Activated CD8-positive, alpha-beta memory T cell treated with anti-CD3 and anti-CD28 coated beads, Interleukin-2, amount 50 U/mL, for 1 hour (primary cell): Measurements from ENCODE around the gene BMP8A.
"Not testable (repeated sequence)": the region's sequence is repeated elsewhere in the genome, so short reads cannot be mapped to it uniquely, and the experiment has no call there.

Experiments used
- DNase-seq: peaks from one replicate; pipeline ENCODE4 v3.0.0-alpha.2; 2020; ENCODE audit errors: extremely low read depth

Gene BMP8A

DNA sequence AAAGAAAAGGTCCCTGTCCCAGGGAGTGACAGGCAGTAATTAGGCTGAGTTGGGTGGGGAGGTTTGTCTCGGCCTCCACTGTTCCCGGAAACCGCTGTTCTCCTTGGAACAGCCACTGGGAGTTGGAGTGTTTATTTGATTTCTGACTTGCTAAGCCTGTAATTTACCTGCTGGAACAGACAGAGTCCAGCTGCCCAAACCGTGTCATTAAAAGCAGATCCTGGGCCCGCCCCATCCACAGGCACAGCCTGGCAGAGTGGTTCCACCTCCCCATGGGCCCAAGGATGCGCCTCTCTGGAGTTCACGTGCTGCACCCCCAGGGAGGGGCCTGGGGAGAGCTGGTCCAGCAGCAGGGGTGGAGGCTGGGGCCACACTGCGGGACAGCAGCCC lies 35.7 kb downstream of the BMP8A start:
- DNase-seq = not testable (repeated sequence)

DNA sequence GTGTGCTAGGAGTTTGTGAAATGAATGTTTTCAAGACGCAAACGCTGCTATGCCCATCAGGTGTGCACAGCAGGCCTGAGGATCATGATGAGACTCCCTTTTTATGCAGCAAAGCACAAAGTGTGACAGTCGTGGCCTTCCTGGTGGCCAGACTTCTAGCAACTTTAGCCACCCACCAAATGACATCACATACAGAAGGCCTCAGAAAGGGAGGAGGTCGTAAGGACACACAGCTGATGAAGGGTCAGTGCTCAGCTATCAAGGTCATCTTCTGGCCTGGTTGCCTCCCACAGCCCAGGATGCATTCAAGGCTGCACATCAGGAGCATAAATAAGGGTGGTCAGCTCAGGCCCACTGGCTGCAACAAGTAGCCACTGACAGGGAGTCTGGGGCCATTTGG lies 36.6 kb downstream of the BMP8A start:
- DNase-seq = no peak

DNA sequence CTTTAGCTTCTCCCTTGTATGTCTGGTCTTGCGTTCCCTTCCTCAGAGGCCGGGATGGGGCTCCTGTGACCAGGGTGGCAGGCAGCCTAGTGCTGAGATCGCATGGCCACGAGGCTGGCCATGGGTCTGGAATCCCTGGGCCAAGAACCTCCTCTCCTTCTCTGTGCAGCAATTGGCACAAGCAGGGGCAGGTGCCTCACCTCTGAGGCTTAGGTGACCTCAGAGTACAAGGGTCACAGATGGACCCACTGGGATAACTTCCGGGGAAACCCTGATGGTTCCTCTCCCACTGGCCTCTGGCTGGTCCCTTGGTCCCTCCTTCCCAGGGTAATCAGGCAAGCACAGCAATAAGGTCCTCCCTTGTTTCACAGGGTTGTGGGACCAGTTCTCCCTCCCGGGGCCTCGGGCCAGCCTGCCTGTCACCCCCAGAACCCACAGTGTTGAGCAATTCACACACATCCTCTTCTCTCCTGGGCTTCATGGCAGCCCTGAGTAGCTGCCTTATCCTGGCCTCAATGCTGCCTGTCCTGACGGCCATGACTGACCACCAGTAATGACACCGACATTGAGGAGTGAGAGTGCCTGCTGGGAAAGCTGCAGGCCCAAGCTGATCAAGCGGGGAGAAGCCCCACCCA lies 38.6 kb downstream of the BMP8A start:
- no peak for DNase-seq

GRCh38 chr1:39531526-39531925 lies 40.1 kb downstream of the BMP8A start:
- no peak for DNase-seq

GRCh38 chr1:39533442-39533841 lies 42.0 kb downstream of the BMP8A start:
- DNase-seq = no peak

DNA sequence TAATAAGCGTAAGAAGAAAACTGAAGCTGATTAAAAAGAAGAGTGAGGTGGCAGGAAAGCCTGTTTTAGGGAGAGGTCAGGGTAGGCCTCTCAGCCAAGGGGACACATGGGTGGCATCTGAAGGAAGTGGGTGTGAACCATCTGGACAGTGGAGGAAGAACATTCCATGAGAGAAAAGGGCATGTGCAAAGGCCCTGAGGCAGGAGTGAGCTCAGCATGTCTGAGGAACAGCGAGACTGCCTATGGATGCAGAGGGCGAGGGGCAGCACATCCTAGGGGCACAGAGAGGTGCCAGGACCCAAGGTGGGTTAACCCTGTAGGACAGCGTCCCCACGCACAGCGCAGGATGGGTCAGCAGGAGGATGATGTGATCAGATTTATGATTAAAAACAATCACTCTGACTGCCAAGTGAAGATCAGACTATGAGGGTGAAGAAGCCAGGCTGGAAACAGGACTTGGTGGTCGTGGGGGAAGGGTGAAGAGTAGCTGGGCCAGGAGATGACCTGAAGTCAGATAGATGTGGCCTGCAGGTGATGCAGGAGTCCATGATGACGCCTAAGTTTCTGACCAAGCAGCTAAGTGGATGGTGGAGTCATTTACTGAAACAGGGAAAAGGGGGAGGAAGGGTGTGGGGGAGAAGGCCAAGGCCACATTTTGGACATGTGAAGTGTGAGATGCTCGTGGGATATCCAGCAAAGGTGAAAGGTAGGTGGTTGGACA lies 47.3 kb downstream of the BMP8A start:
- DNase-seq = no peak

DNA sequence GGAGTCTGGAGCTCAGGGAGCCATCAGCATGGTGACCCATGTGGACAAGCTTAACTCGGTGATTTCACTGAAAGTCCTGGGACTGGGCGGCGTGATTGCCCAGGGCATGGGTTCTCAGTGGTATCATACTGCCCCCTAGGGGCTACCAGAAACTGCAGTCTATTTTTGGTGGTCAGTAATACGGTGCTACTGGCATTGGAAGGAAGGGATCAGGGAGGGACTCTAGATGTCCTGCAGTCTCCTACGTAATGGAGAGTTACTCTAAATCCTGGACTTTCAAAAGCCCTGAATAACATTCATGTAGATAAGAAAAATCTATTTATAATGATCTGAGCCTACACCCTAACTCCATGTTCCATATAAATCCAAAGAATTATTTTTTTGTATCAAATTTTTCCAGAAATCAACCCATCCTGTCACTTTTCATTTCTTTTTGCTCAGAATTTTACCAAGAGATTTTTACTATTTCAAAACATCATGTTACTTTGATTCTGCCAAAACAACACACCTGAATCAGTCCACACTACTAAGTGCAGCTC lies 47.9 kb downstream of the BMP8A start:
- DNase-seq = no peak

DNA sequence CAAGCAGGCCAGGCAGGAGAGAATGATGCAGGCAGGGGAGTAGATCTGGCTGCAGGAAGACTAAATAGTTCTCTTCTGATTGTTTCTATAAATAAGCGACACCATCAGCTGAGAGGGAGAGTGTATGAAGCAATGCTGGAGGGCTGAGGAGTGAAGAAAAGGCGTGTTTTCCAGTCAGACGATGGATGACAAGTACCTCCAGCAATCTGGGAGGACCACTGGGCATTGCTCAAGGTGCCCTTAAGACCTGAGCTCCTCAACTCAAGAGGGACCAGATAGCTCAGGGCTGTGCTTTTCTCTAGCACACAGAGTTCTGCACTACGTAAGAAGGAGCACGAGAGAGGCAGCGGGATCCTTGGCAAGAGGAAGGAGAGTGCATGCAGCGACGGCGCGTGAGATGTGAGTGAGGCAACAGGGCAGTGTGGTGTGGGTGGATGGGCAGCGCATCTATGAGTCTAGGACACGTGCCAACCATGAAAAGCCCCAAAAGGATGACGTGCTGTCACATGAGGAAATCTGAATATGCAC lies 49.1 kb downstream of the BMP8A start:
- no peak for DNase-seq

DNA sequence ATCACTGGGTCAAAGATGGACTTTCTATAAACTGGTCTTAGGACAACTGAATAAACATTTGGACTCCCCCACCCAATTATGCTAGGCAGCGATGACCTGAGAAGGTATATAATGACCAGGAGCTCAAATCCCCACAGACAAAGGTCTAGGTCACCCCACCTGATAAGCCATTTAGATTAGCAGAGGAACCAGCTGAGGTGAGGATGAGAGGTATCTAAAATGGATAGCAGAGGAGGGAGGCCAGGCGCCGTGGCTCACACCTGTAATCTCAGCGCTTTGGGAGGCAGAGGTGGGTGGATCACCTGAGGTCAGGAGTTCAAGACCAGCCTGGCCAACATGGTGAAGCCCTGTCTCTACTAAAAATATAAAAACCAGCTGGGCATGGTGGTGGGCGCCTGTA lies 51.5 kb downstream of the BMP8A start:
- no peak for DNase-seq

DNA sequence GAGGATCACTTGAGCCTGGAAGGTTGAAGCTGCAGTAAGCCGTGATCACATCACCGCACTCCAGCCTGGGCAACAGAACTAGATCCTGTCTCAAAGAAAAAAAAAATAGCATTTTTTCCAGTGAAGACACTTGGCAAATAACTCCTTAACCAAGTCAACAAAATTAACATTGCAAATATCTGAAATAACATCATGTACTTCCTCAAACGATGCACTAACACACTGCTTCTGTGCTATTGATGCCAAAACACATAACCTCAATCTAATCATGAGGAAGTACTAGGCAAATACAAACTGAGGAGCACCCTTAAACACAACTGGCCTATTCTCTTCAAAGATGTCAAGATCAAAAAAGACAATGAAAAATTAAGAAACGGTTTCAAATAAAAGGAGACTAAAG lies 52.9 kb downstream of the BMP8A start:
- no peak for DNase-seq

DNA sequence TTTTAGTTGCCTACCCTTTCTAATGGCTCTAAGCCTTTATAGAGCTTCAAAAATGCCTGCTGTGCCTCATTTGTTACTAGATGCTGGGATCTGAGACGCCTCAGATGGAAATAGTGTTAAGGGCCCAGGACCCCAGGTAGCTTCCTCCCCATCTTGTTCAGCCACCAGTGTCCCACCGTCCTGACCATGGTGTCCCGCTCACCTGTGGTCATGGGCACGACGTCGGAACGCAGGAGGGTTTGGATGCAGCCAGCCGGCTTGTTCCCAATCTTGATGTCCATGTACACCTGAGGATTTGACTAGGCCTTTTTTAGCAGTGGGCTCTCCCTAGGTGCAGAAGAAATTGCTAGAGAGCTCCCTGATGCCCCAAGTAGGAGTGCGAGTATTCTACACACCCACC lies 54.1 kb downstream of the BMP8A start:
- no peak for DNase-seq

DNA sequence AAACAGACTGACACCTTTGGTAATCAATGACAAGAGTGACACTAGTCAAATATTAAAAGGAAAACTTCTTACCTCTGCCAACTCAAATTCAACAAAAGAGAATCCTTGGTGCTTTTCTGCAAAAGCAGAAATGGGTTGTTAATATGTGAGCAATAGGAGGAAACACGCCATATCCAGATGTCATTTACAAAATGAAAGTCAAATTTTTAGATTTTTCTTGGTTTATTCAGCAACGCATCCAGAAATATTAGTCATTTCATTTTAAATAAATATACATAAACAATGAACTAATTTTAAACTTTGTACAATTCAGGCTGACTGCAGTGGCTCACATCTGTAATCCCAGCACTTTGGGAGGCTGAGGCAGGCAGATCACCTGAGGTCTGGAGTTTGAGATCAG lies 62.8 kb downstream of the BMP8A start:
- no peak for DNase-seq

DNA sequence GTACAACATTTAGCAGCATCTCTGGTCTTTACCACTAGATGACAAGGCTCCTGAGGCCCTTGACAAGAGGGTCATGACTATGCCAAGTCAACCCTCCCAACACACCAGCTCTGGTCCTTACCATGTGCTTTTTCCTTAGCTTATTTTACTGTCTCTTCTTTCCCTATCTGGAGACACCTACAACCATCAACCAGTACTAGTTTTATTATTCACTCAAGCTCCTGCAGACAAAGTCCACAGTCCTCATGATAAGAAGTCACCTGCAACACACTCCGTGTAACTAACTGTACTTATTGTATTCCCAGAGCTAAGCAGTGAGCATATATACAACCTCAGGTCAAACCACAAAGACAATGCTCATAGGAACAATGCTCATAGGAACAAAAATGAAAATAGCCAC lies 69.8 kb downstream of the BMP8A start:
- DNase-seq = no peak

DNA sequence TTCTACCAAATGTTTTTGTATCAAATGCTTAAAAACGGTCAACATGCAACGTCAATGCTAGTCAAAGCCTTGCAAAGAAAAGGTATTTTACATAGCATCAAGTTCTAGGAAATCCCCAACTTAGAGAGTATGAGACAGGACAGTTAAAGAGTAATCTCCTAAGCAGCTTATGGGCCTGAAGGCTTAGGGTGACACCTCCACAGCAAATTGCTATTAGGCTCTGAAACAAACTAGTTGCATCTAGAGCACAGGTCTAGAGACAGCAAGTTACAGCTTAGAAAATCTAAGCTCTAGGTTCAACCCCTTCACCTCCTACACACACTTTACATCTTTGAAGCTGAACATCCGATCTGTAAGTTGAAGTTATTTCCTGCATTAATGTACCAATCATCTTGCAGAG lies 71.5 kb downstream of the BMP8A start:
- DNase-seq = no peak

DNA sequence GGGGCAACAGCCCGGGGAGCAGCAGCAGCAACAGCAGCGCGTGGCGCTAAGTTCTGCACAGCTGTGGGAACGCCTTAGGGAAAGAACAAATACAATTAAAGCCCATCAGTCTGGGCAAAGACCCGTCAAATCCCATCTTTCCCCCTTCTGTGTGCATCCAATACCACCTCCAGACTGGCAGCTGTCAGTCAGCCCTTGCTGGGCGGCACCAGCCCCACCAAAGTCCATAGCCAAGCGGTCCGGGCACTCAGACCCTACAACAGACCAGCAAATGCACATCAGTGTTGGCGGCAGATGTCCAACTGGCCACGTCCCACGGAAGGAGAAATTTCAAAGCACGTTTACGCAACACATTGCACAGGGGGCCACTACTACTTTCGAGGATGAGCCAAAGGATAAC lies 72.2 kb downstream of the BMP8A start:
- no peak for DNase-seq

DNA sequence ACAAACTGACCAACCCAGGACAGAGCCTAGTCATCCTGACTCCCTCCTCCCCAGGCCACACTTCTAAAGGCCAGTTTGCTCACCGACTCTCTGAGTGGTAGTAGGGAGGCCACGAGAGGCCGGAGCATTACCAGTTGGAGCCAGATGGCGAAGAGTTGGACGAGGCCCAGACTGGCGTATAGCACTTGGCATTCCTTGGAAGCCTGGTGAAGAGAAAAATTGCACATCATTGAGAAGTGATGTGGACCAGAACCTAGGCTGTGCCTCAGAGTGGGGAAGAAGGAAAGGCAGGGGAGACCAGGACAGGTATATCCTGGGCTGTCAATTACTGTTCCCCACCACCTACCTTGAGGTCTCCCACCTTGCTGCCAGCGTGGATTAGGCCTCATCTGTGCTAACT lies 72.9 kb downstream of the BMP8A start:
- DNase-seq = no peak

DNA sequence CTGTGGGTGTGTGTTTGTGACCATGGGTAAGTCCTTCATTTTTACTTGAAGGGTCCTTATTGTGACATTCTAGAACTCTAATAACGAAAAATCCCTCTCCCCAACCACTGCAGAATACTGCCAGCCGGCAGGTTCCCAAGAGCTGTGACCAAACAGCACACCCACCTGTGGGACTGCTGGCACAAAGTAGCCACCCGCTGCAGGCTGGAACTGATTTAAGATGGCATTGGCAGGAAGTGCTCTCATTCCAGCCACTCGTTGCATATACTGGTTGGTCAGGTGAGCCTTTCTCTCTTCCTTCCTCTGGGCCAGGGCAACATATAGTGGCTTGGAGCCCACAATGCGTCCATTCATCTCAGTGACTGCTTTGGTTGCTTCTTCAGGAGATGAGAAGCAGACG lies 73.5 kb downstream of the BMP8A start:
- DNase-seq = no peak

DNA sequence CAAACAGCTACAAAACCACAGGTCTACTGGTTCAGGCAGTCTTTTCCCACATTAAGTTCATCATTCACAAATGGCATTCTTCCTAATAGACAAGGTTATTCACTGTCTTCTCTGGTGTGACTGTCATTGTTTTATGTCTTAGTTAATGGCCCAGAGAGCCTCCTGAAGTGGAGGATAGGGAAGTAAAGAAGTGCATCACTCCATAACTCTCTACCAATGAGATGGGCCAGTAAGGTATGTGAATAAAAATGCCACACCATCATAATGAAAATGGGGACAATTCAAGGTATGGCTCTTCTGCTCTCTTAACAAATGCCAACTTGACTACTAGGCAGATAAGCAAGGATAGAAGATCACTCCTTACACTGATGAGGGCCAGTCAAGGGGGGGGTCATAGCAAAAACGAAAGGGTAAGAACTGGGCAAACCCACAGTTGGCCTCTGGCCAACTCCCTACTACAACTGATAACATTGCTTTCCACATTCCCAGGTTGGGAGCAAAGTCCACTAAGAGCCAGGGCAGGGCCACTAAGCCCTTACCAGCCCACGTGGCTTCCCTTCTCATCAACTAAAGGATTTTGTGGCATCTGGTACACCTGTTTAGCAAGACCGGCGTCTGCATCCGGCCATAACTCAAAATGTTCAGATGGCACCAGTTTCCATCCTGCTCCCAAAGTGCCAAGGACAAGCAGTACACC lies 75.2 kb downstream of the BMP8A start:
- DNase-seq = no peak

- DNase-seq = no peak
These were observed 75.9 kb downstream of the BMP8A start for GRCh38 chr1:39567302-39567701.

DNA sequence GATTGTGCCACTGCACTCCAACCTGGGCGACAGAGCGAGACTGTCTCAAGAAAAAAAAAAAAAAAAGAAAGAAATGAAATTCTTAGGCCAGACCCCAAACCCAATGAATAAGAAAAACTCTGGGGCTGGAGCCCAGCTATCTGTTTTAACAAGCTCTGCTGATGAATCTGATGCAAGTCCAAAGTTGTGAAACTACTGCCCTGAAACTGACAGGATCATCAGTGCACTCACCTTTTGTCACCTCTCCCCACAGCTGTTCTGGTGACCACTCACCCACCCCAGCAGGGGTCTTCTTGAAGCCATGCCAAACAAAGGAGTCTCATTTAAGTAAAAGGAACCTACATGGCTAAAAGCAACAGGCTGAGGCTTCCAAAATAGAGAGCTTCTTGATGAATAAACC lies 76.8 kb downstream of the BMP8A start:
- no peak for DNase-seq

DNA sequence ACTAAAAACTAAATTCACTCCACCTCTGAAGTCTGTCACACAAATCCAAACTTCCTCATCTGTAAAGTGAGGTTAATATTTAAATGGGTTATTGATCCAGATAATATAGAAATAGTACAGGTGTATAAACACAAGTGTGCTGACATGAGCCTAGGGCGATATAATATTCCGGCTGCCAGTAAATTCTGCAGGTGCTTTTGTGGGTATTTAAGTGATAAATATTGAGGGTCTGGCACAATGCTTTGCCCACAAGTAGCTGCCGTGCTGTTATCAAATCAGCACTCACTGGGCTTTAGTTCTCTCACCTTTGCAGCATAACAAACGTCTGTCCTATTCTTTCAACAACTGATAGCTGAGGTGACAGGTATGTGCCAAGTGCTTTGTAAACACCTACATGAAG lies 77.6 kb downstream of the BMP8A start:
- DNase-seq = no peak

- DNase-seq = no peak
These were observed 79.2 kb downstream of the BMP8A start for GRCh38 chr1:39570477-39571177.
